Measurements from ENCODE around the gene TTLL13.

Gene TTLL13

GRCh38 chr15:90249203-90249863 is at the start of gene TTLL13:
Gene TTLL13, plus strand, starts transcription at chr15:90249556. Its CDS starts 1,075 bp downstream, at chr15:90250631.
- peak; percentile 90 to 92 for DNase-seq

- no peak for DNase-seq
Measured at GRCh38 chr15:90200534-90201129, 48.7 kb upstream of the TTLL13 start.

GRCh38 chr15:90201130-90201943 is 48.0 kb upstream of the TTLL13 start, which contains the start of gene SEMA4B:
Gene SEMA4B, plus strand, starts transcription at chr15:90201330. Its CDS starts 249 bp downstream, at chr15:90201579.
- peak; percentile 72 to 77 for DNase-seq

GRCh38 chr15:90201944-90202375 is 47.4 kb upstream of the TTLL13 start:
- no peak for DNase-seq

- no peak for DNase-seq
Measured at GRCh38 chr15:90202929-90203328, 46.4 kb upstream of the TTLL13 start.

GRCh38 chr15:90203473-90203872 is 45.9 kb upstream of the TTLL13 start:
- DNase-seq: no peak

DNA sequence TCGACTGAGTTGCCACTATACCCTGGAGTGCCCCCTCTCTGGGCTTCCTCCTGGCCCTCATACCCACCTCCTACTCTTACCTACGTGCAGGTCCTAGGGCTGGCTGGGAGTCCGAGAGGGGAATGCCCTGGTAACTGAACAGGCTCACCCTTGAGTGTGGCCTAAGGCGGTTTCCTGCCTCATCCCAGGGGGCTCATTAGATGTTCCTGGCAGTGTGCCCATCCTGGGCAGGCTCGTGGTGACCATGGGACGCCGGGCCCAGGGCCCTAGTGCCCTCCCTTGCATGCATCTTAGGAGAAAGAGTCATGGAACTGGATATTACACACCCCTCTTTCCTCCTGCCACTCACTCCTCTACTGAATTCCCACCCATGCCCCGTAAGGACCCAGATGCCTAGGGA is 45.4 kb upstream of the TTLL13 start:
- no peak for DNase-seq

DNA sequence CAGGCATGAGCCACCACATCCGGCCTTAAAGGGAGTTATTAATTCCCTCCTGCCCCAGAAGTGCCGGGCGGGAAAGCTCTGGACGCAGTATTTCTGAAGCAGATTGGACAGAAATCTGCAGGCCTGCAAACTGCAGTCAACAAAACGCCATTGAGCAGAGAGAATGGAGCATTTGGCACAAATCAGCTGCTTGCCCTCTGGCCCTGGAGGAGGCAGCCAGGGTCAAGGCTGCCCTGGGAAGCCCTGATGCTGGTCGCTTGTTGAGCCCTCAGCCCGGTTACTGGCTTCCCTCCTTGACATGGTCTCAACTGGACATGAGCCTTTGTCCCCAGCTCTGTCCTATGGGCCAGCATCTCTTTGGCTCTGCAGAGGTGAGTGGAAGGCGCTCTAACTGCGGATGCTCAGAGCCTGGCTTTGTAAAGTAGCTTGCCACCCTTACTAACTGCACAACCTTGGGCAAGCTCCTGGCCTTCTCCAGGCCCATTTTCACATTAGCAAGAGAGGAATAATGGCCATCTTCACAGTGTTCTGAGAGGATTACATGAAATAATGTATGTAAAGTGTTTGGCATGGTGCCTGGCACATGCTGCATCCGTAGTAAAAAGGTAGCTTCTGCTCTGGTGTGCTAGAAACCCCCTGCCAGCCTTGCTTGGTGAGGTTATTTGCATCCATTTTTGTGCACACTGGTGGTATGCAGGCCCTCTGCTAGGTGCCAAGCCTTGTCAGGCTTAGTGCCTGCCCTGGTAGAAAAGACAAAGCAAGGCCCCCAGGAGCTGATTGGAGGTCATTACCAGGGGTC is 44.1 kb upstream of the TTLL13 start:
- DNase-seq: no peak

GRCh38 chr15:90205886-90206285 is 43.5 kb upstream of the TTLL13 start:
- DNase-seq: no peak

DNA sequence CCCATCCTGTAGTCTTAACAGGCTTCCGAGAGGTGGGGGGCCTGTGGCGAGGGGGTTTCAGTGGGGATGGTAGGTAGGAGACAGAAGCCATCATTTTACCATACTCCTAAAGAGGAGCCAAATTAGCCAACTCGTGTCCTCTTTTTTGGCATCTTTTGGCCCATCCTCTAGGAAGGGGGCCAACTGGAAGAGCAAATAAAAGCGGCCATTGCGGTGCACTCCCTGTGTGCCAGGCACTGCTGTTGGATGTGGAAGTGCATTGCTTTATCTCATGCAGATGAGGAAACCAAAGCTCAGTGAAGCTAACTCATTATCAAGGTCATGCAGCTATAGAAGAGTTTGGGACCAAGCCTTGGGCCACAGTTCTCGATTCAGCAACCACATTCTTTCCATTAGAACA is 42.1 kb upstream of the TTLL13 start:
- DNase-seq: no peak

- DNase-seq: no peak
Measured at GRCh38 chr15:90208356-90208755, 41.0 kb upstream of the TTLL13 start.

- peak; percentile 47 to 66 for DNase-seq
Measured at GRCh38 chr15:90209591-90209990, 39.8 kb upstream of the TTLL13 start.

DNA sequence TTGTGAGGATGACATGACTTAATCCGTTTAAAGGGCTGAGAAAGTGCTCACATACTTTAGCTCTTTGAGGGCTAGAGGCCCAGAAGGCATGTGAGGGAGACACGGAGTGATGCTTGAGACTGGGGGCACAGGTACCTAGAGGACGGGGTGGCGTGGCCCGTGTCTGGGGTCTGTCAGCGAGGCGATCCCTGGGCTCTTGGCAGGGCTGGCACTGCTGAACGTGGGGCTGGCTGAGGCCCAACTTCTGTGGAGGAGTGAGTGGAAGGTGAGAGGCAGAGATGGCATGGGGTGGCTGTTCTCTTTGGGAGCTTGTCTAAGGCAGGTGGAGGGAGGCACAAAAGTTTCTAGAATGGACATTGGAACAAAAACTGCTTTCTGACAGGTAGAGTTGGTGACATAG is 38.8 kb upstream of the TTLL13 start:
- DNase-seq: no peak

DNA sequence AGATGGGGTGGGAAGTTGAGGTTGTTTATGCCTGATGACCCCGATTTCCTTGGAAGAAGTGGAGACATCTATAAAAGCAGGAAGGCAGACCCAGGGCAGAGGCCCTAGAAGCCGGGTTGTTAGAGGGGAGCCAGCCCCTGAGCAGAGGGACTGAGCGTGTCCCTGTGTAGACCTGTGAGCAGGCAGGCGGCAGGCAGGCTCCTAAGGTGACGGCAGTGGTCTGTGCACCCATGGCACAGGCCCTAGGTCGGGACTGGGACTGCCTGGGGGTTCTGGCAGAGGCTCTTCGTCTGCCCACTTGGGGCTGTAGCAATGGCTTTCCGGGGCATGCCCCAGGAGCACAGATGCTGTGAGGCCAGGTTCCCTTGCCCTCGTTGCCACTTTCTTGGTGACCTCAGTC is 38.3 kb upstream of the TTLL13 start:
- no peak for DNase-seq

- no peak for DNase-seq
Measured at GRCh38 chr15:90211440-90212143, 37.8 kb upstream of the TTLL13 start.

- no peak for DNase-seq
Measured at GRCh38 chr15:90212221-90213098, 36.9 kb upstream of the TTLL13 start.

DNA sequence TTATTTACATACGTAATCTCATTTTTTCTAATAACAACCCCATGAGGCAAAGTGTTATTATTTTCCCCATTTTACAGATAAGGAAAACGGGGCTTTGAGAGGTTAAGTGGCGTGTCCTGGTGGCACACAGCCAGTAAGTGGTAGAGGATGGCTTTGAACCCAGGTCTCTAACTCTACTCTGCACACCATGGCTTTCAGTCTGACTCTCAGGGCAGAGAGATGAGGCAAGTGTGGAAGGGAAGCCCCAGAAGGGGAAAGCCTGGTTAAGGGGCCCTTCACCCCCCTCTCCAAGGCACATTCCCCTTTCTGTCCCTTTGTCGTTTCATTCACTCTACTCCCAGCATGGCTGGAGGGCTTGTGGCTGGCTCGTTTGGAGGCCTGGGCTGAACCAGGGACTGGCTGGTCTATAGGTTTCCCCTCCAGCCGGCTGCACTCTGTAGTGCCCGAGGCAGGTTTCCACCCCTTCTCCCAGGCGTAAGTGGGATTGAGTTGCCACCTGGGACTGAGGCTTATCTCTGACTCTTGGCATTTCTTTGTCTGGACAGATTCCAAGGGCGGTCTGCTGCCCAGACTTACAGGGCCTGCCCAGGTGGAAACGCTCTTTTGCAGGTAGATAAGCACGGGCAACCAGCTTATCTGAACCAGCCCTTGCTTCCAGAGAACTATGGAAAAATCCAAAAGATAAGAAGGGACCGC is 36.1 kb upstream of the TTLL13 start:
- DNase-seq: no peak

DNA sequence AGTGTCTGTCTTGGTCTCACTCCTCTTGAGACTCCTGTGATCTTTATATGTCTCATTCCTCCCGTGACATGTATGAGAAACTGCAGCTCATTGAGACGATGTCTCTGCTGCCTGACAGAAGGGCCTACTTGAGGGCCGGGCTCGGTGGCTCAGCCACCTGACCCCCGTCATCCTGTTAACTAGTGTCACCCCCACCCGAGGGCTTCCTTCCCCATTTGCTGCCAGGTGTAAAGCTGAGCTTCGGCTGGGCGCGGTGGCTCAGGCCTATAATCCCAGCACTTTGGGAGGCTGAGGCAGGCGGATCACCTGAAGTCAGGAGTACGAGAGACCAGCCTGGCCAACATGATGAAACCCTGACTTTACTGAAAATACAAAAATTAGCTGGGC is 35.5 kb upstream of the TTLL13 start:
- DNase-seq: no peak

DNA sequence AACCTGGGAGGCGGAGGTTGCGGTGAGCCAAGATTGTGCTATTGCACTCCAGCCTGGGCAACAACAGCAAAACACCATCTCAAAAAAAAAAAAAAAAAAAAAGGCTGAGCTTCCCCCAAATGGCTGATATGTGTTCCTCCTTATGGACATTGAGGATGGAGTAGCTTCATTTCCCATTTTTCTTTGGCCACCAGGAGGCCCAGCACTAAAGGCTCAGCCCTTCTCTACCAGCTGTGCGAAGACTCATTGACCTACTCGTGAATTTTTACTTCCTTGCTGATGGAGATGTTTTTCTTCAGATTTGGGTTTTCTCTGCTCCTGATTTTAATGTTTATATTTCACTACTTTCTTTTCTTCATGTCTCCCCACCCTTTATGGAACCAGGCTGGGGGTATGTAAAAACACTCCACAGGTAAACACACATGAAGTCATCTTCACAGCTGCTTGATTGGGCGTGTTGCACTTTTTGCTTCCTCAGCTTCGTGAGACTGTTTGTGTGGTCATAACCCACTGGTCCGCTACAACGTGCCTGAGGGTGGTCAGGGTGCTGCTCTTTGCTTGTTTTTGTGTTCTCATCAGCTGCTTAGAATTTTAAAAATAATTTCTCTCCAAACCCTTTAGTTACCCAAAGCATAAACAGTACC is 34.7 kb upstream of the TTLL13 start:
- no peak for DNase-seq
